ENCODE measurements around the gene POU2F1. TPM values are rescaled to one million over a fixed set of nuclear protein-coding genes. Genes with fewer than 3 reads are reported as not detected.

Gene POU2F1
- total RNA-seq, 2 donors from 2014 or later, result 48.6 to 49.4 TPM

GRCh38 chr1:167325151-167325550 lies 104.5 kb downstream of the POU2F1 start:
- H3K27me3 ChIP-seq (ENCODE audit: control insufficient read depth, insufficient read depth, low read length, poor library complexity, severe bottlenecking), result no peaks in the 10 kb centered on the region
- 95% methylated on average over 1 of the region's 1 CpG; no CpG with 5 or more reads in 1 of the 2 experiments for WGBS, 2 experiments (ENCODE audit: insufficient coverage in 1 of 2, insufficient read length in 1 of 2)
- peaks cover 31% of the 10 kb centered on the region for H3K36me3 ChIP-seq (ENCODE audit: control insufficient read depth, insufficient read depth, low read length)
- DNase-seq, result no peak
- no peak overlapping the region for H3K9ac ChIP-seq (ENCODE audit: extremely low read depth, low read length, poor library complexity, severe bottlenecking)
- H3K4me3 ChIP-seq (ENCODE audit: low read length), result no peak overlapping the region
- H3K4me1 ChIP-seq (ENCODE audit: control insufficient read depth, insufficient read depth, low read length), result peaks cover 3% of the 10 kb centered on the region
- no peak for TF ChIP-seq CTCF (conservative IDR thresholded peaks at IDR 0.05)
- H3K9me3 ChIP-seq (ENCODE audit: control insufficient read depth, low read length), result peaks cover 72% of the 10 kb centered on the region
- no peaks in the 10 kb centered on the region for H3K27me3 Mint-ChIP-seq (ENCODE audit: insufficient read depth)
- H3K4me3 Mint-ChIP-seq, result no peak overlapping the region
- no peak overlapping the region for H3K27ac ChIP-seq (ENCODE audit: low read depth, low read length)
- no peak overlapping the region for H3K27ac Mint-ChIP-seq
- H3K9me3 Mint-ChIP-seq, result peaks cover 62% of the 10 kb centered on the region
- H3K4me1 Mint-ChIP-seq, result peaks cover 28% of the 10 kb centered on the region
- H3K36me3 Mint-ChIP-seq (ENCODE audit: low read depth), result peaks cover 62% of the 10 kb centered on the region

- Histone ChIP-seq H3K27ac (ENCODE audit: low read depth, low read length) (peak overlapping the region; percentile 40), H3K9me3 (ENCODE audit: control insufficient read depth, low read length) (peaks cover 40% of the 10 kb centered on the region), H3K4me1 (ENCODE audit: control insufficient read depth, insufficient read depth, low read length) (peaks cover 3% of the 10 kb centered on the region), H3K36me3 (ENCODE audit: control insufficient read depth, insufficient read depth, low read length) (peaks cover 31% of the 10 kb centered on the region), H3K27me3 (ENCODE audit: control insufficient read depth, insufficient read depth, low read length, poor library complexity, severe bottlenecking) (no peaks in the 10 kb centered on the region), H3K9ac (ENCODE audit: extremely low read depth, low read length, poor library complexity, severe bottlenecking) (no peak overlapping the region), H3K4me3 (ENCODE audit: low read length) (peak overlapping the region; percentile 67)
- Mint-ChIP-seq H3K27me3 (ENCODE audit: insufficient read depth) (no peaks in the 10 kb centered on the region), H3K4me3 (peak overlapping the region; percentile 32), H3K4me1 (peaks cover 35% of the 10 kb centered on the region), H3K27ac (peak overlapping the region; percentile 83), H3K36me3 (ENCODE audit: low read depth) (peaks cover 34% of the 10 kb centered on the region), H3K9me3 (peaks cover 29% of the 10 kb centered on the region)
- no peak for DNase-seq
- 25 to 43% methylated on average over 1 to 4 of the region's 4 CpGs for WGBS, 2 experiments (ENCODE audit: insufficient coverage in 1 of 2, insufficient read length in 1 of 2)
- TF ChIP-seq CTCF (conservative IDR thresholded peaks at IDR 0.05), result no peak
Measured at GRCh38 chr1:167328306-167328815, 107.7 kb downstream of the POU2F1 start.

- H3K9me3 ChIP-seq (ENCODE audit: control insufficient read depth, low read length), result peaks cover 34% of the 10 kb centered on the region
- Mint-ChIP-seq H3K36me3 (ENCODE audit: low read depth) (peaks cover 28% of the 10 kb centered on the region), H3K4me1 (peaks cover 35% of the 10 kb centered on the region), H3K27ac (peak overlapping the region; percentile 83), H3K9me3 (peaks cover 24% of the 10 kb centered on the region), H3K4me3 (peak overlapping the region; percentile 32), H3K27me3 (ENCODE audit: insufficient read depth) (no peaks in the 10 kb centered on the region)
- TF ChIP-seq CTCF (conservative IDR thresholded peaks at IDR 0.05), result no peak
- 22% methylated on average over 8 of the region's 8 CpGs; no CpG with 5 or more reads in 1 of the 2 experiments for WGBS, 2 experiments (ENCODE audit: insufficient coverage in 1 of 2, insufficient read length in 1 of 2)
- peak overlapping the region; percentile 67 for H3K4me3 ChIP-seq (ENCODE audit: low read length)
- no peak overlapping the region for H3K9ac ChIP-seq (ENCODE audit: extremely low read depth, low read length, poor library complexity, severe bottlenecking)
- H3K4me1 ChIP-seq (ENCODE audit: control insufficient read depth, insufficient read depth, low read length), result peaks cover 3% of the 10 kb centered on the region
- H3K27ac ChIP-seq (ENCODE audit: low read depth, low read length), result peak overlapping the region; percentile 32
- H3K27me3 ChIP-seq (ENCODE audit: control insufficient read depth, insufficient read depth, low read length, poor library complexity, severe bottlenecking), result no peaks in the 10 kb centered on the region
- DNase-seq, result peak; percentile 66
- H3K36me3 ChIP-seq (ENCODE audit: control insufficient read depth, insufficient read depth, low read length), result peaks cover 25% of the 10 kb centered on the region
Measured at GRCh38 chr1:167328816-167329483, 108.3 kb downstream of the POU2F1 start.

Data from endodermal cell (in vitro differentiated cells).